ENCODE data around the gene GSTM3. TPM values are rescaled to one million over a fixed set of nuclear protein-coding genes. Genes with fewer than 3 reads are reported as not detected.
A peak's percentile ranks its signal among the peaks of the same experiment; 100 is the strongest.

GSTM3 gene
- total and polyA plus RNA-seq, 2 experiments from 2014 or later, result 3.1 to 4.1 TPM

- 0 out of 2 replicates have a peak overlapping the region, but pooled peaks have one; percentile 43 for H3K4me2 ChIP-seq
- H3K4me1 ChIP-seq (ENCODE audit: insufficient read depth), result peaks cover 10% of the 10 kb centered on the region
- no peaks in the 10 kb centered on the region for H3K9me2 ChIP-seq (ENCODE audit: insufficient read depth)
- H2AFZ ChIP-seq, result no peak overlapping the region
- Mint-ChIP-seq H3K4me1 (peaks cover 13% of the 10 kb centered on the region; the same call in 2 of the 3 replicates), H3K36me3 (ENCODE audit: low read depth) (peaks cover 8% of the 10 kb centered on the region; the same call in 2 of the 3 replicates), H3K27me3 (ENCODE audit: insufficient read depth, low read depth, poor library complexity) (peaks cover 12% of the 10 kb centered on the region), H3K27ac (no peak overlapping the region), H3K9me3 (peaks cover 18% of the 10 kb centered on the region), H3K4me3 (no peak overlapping the region)
- no peak overlapping the region for H3K27ac ChIP-seq (ENCODE audit: low read depth)
- H4K20me1 ChIP-seq (replicated peaks; ENCODE audit: insufficient read depth), result no peaks in the 10 kb centered on the region
- no peak for TF ChIP-seq ZNF462 (CRISPR knock-in tag; IDR thresholded peaks at IDR 0.05)
- no peak for TF ChIP-seq JUNB (IDR thresholded peaks at IDR 0.05; ENCODE audit: unreplicated experiment)
- TF ChIP-seq ZNF331 (CRISPR knock-in tag; IDR thresholded peaks at IDR 0.05; ENCODE audit: low read depth), result no peak
- TF ChIP-seq CTCF (conservative IDR thresholded peaks at IDR 0.05; ENCODE audit: low read depth in 2 of 2), result no peak
- no peak for TF ChIP-seq REST (IDR thresholded peaks at IDR 0.05; ENCODE audit: unreplicated experiment)
- no peak for TF ChIP-seq NANOG (IDR thresholded peaks at IDR 0.05; ENCODE audit: borderline replicate concordance)
- no peak for TF ChIP-seq POLR2AphosphoS5 (IDR thresholded peaks at IDR 0.05; ENCODE audit: low read depth)
- TF ChIP-seq EZH2phosphoT487 (IDR thresholded peaks at IDR 0.05; ENCODE audit: unreplicated experiment), result no peak
- no peak for TF ChIP-seq CREB1 (CRISPR knock-in tag; IDR thresholded peaks at IDR 0.05; ENCODE audit: low read depth)
- no peak for TF ChIP-seq ETS1 (IDR thresholded peaks at IDR 0.05)
- TF ChIP-seq STAT1 (IDR thresholded peaks at IDR 0.05; ENCODE audit: unreplicated experiment), result no peak
- TF ChIP-seq ZNF114 (CRISPR knock-in tag; IDR thresholded peaks at IDR 0.05), result no peak
- no peak for TF ChIP-seq EZH2 (IDR thresholded peaks at IDR 0.05; ENCODE audit: low read depth, unreplicated experiment)
- no peaks in the 10 kb centered on the region for H3F3A ChIP-seq (replicated peaks; ENCODE audit: low read depth)
- peak; percentile 72 for ATAC-seq
- no peak overlapping the region for H3K4me3 ChIP-seq
- H3K27me3 ChIP-seq (ENCODE audit: insufficient read depth), result no peaks in the 10 kb centered on the region
- peak; percentile 31 for DNase-seq (ENCODE audit: low spot score)
- H3K36me3 ChIP-seq (ENCODE audit: insufficient read depth), result 0 out of 2 replicates have a peak, but pooled peaks cover 7% of the 10 kb centered on the region
- H3K79me2 ChIP-seq (replicated peaks; ENCODE audit: insufficient read depth), result no peaks in the 10 kb centered on the region
Observed at GRCh38 chr1:109783436-109783835, 42.6 kb upstream of the GSTM3 start.

Measured in GM23338 (cell line).